ES-I3 (cell line): ENCODE data around the gene ZCWPW1.
"Not testable (repeated sequence)": the region's sequence is repeated elsewhere in the genome, so short reads cannot be mapped to it uniquely, and the experiment has no call there.

ENCODE experiments used
- H3K36me3 ChIP-seq: 2 replicates; pipeline ENCODE4 v1.6.1; 2013; ENCODE audit warnings: mild to moderate bottlenecking, low read length, control low read depth, moderate library complexity; ENCODE audit not compliant: insufficient read depth
- H3K4me1 ChIP-seq: 2 replicates; pipeline ENCODE4 v1.6.1; 2013; ENCODE audit warnings: mild to moderate bottlenecking, control low read depth, low read length; ENCODE audit not compliant: insufficient read depth
- H3K9ac ChIP-seq: 2 replicates; pipeline ENCODE4 v1.6.1; 2013; ENCODE audit warnings: low read depth, mild to moderate bottlenecking, low read length, moderate library complexity
- H3K9me3 ChIP-seq: 2 replicates; pipeline ENCODE4 v1.6.1; 2013; ENCODE audit warnings: mild to moderate bottlenecking, low read length, moderate library complexity; ENCODE audit not compliant: control insufficient read depth, insufficient read depth

ZCWPW1 gene

GRCh38 chr7:100444311-100445278 lies 16.1 kb upstream of the ZCWPW1 start:
- H3K9me3 ChIP-seq = no peaks in the 10 kb centered on the region
- H3K4me1 ChIP-seq = peaks cover 8% of the 10 kb centered on the region; the same call in 1 of the 2 replicates
- H3K9ac ChIP-seq = no peak overlapping the region
- no peaks in the 10 kb centered on the region for H3K36me3 ChIP-seq

- Histone ChIP-seq H3K36me3 (no peaks in the 10 kb centered on the region), H3K4me1 (peaks cover 8% of the 10 kb centered on the region; the same call in 1 of the 2 replicates), H3K9ac (no peak overlapping the region), H3K9me3 (no peaks in the 10 kb centered on the region)
These were observed 14.8 kb upstream of the ZCWPW1 start for GRCh38 chr7:100443096-100443840.

- Histone ChIP-seq H3K9me3 (no peaks in the 10 kb centered on the region), H3K36me3 (no peaks in the 10 kb centered on the region), H3K4me1 (peaks cover 8% of the 10 kb centered on the region; the same call in 1 of the 2 replicates), H3K9ac (no peak overlapping the region)
These were observed 13.4 kb upstream of the ZCWPW1 start for GRCh38 chr7:100441641-100442535.

- H3K9me3 ChIP-seq, H3K36me3 ChIP-seq, H3K4me1 ChIP-seq, H3K9ac ChIP-seq: not testable (repeated sequence)
These were observed 10.7 kb upstream of the ZCWPW1 start for GRCh38 chr7:100439244-100439643.

- H3K9ac ChIP-seq, H3K4me1 ChIP-seq: not testable (repeated sequence)
These were observed 10.2 kb upstream of the ZCWPW1 start for GRCh38 chr7:100438731-100439130.

GRCh38 chr7:100438172-100438571 lies 9.7 kb upstream of the ZCWPW1 start:
- H3K4me1 ChIP-seq = no peaks in the 10 kb centered on the region
- H3K9me3 ChIP-seq = no peaks in the 10 kb centered on the region
- no peak overlapping the region for H3K9ac ChIP-seq
- H3K36me3 ChIP-seq = 0 out of 2 replicates have a peak, but pooled peaks cover 4% of the 10 kb centered on the region

More at GRCh38 chr7:100438731-100439130, 10.2 kb upstream of the ZCWPW1 start:
- not testable (repeated sequence) for H3K9me3 ChIP-seq, H3K36me3 ChIP-seq

GRCh38 chr7:100437150-100438100 lies 8.9 kb upstream of the ZCWPW1 start:
- H3K9ac ChIP-seq = peak overlapping the region; percentile 65; the same call in 1 of the 2 replicates
- 0 out of 2 replicates have a peak, but pooled peaks cover 6% of the 10 kb centered on the region for H3K36me3 ChIP-seq
- no peaks in the 10 kb centered on the region for H3K9me3 ChIP-seq
- H3K4me1 ChIP-seq = no peaks in the 10 kb centered on the region

GRCh38 chr7:100435401-100436304 lies 7.2 kb upstream of the ZCWPW1 start:
- Histone ChIP-seq H3K36me3 (0 out of 2 replicates have a peak, but pooled peaks cover 10% of the 10 kb centered on the region), H3K4me1 (no peaks in the 10 kb centered on the region; the same call in 1 of the 2 replicates), H3K9ac (peak overlapping the region; percentile 62), H3K9me3 (no peaks in the 10 kb centered on the region)

GRCh38 chr7:100434297-100435144 lies 6.0 kb upstream of the ZCWPW1 start:
- Histone ChIP-seq H3K4me1 (no peaks in the 10 kb centered on the region; the same call in 1 of the 2 replicates), H3K36me3 (0 out of 2 replicates have a peak, but pooled peaks cover 10% of the 10 kb centered on the region), H3K9me3 (no peaks in the 10 kb centered on the region), H3K9ac (peak overlapping the region; percentile 62; the same call in 1 of the 2 replicates)

- H3K9ac ChIP-seq = no peak overlapping the region
- 0 out of 2 replicates have a peak, but pooled peaks cover 10% of the 10 kb centered on the region for H3K36me3 ChIP-seq
- no peaks in the 10 kb centered on the region; the same call in 1 of the 2 replicates for H3K4me1 ChIP-seq
- H3K9me3 ChIP-seq = no peaks in the 10 kb centered on the region
These were observed 5.2 kb upstream of the ZCWPW1 start for GRCh38 chr7:100433592-100434296.

- Histone ChIP-seq H3K9me3 (no peaks in the 10 kb centered on the region), H3K9ac (no peak overlapping the region), H3K4me1 (no peaks in the 10 kb centered on the region; the same call in 1 of the 2 replicates), H3K36me3 (0 out of 2 replicates have a peak, but pooled peaks cover 10% of the 10 kb centered on the region)
These were observed 4.7 kb upstream of the ZCWPW1 start for GRCh38 chr7:100433276-100433591.
